Activated B cell treated with CpG ODN at 0.5 μM for 24 hours (primary cell): ENCODE measurements around the gene THRA. TPM values are rescaled to one million over a fixed set of nuclear protein-coding genes. Genes with fewer than 3 reads are reported as not detected.

Source experiments
- ATAC-seq: fragments of 200-7000 bp; cut with Tn5 transposase; one replicate; pipeline ENCODE4 v1.10.0; 2021; ENCODE audit warnings: low read depth, mild to moderate bottlenecking, moderate library complexity
- CTCF ChIA-PET: fragments of 350-600 bp; sonication (Branson Sonifier 250); formaldehyde crosslinking; loops from one replicate; lab custom pipeline; 2021; ENCODE audit warnings: antibody characterized with exemption; lab: Charles Lee
- POLR2A ChIA-PET: fragments of 350-600 bp; sonication (Branson Sonifier 250); formaldehyde crosslinking; loops from one replicate; lab custom pipeline; 2021; ENCODE audit warnings: antibody characterized with exemption; lab: Charles Lee
- DNase-seq: peaks from one replicate; pipeline ENCODE4 v3.0.0; 2022
- H3K27ac Mint-ChIP-seq: one replicate; pipeline ENCODE4 v1.8.0; 2020; ENCODE audit warnings: mixed read lengths
- H3K27me3 Mint-ChIP-seq: one replicate; pipeline ENCODE4 v1.8.0; 2021; ENCODE audit warnings: mixed read lengths
- H3K36me3 Mint-ChIP-seq: one replicate; pipeline ENCODE4 v1.8.0; 2021; ENCODE audit warnings: low read depth, mixed read lengths
- H3K4me1 Mint-ChIP-seq: one replicate; pipeline ENCODE4 v1.8.0; 2021; ENCODE audit warnings: mixed read lengths
- H3K4me3 Mint-ChIP-seq: one replicate; pipeline ENCODE4 v1.8.0; 2020; ENCODE audit warnings: mild to moderate bottlenecking, mixed read lengths
- H3K9me3 Mint-ChIP-seq: one replicate; pipeline ENCODE4 v1.8.0; 2020; ENCODE audit warnings: mixed read lengths
- intact Hi-C: fragments of 100-400 bp; cut with micrococcal nuclease; formaldehyde crosslinking; loops from one replicate; pipeline ENCODE4 v1.15.1; 2024
- total RNA-seq: library from RNA; stranded (reverse); gene quantifications from 2 replicates; pipeline ENCODE4 v1.2.3, GENCODE V29; 2022
- TF ChIP-seq, protein P1 (sequence below): fragments of 200-600 bp; IDR thresholded peaks from one replicate; pipeline ENCODE4 v1.8.0; 2022; ENCODE audit warnings: antibody characterized with exemption, mild to moderate bottlenecking

The THRA gene
- total RNA-seq, 1 donor from 2014 or later: 5.9 TPM

DNA sequence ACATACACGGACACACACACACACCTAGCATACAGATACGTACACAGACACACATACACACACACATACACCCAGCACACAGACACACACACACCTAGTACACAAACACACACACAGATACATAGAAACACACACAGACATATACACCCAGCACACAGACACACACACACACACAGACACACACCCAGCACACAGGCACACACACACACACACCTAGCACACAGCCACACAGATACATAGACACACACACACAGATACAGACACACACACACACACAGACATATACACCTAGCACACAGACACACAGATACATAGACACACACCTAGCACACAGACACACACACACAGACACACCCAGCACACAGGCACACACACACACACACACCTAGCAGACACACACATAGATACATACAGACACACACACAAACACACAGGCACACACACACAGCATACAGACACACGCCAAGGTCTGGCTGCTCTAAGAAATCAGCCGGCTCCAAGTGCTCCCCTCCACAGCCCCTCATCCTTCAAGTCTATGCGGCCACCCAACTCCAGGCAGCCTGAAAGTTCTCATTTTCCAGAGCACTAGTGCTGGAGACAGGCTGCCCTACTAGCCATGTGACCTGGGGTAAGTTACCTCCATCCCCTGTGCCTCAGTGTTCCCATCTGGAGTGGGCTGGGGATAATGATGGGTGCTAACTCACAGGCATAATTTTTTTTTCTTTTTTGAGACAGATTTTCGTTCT is 24.5 kb downstream of the THRA start:
- DNase-seq: no peak
- ChIA-PET POLR2A (interaction anchor here (0.9 to 1.0 kb wide), 3 partner anchors 12 to 53 kb away, joined by 3 to 6 read pairs (median 3); partner anchors contain the start of gene CASC3), CTCF (interaction anchor here (0.9 to 3.9 kb wide), 22 partner anchors 8 to 464 kb away, joined by 3 to 52 read pairs (median 8); partner anchors contain the start of genes CSF3 and NR1D1)
- Mint-ChIP-seq H3K9me3 (no peaks in the 10 kb centered on the region), H3K4me3 (no peak overlapping the region), H3K27ac (no peak overlapping the region), H3K36me3 (peaks cover 36% of the 10 kb centered on the region), H3K27me3 (no peaks in the 10 kb centered on the region), H3K4me1 (peaks cover 6% of the 10 kb centered on the region)
- intact Hi-C loops: loop anchor here (2.0 kb wide), 1 partner anchor 48 kb away; no protein-coding TSS in a partner anchor
- TF ChIP-seq, protein P1, sequence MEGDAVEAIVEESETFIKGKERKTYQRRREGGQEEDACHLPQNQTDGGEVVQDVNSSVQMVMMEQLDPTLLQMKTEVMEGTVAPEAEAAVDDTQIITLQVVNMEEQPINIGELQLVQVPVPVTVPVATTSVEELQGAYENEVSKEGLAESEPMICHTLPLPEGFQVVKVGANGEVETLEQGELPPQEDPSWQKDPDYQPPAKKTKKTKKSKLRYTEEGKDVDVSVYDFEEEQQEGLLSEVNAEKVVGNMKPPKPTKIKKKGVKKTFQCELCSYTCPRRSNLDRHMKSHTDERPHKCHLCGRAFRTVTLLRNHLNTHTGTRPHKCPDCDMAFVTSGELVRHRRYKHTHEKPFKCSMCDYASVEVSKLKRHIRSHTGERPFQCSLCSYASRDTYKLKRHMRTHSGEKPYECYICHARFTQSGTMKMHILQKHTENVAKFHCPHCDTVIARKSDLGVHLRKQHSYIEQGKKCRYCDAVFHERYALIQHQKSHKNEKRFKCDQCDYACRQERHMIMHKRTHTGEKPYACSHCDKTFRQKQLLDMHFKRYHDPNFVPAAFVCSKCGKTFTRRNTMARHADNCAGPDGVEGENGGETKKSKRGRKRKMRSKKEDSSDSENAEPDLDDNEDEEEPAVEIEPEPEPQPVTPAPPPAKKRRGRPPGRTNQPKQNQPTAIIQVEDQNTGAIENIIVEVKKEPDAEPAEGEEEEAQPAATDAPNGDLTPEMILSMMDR: no peak
- ATAC-seq: no peak

- H3K27me3 Mint-ChIP-seq: no peaks in the 10 kb centered on the region
- ATAC-seq: no peak
- CTCF ChIA-PET: no interaction called here
- TF ChIP-seq, protein P1: no peak
- no peaks in the 10 kb centered on the region for H3K9me3 Mint-ChIP-seq
- intact Hi-C loops: loop anchor here (2.0 kb wide), 1 partner anchor 49 kb away; no protein-coding TSS in a partner anchor
- H3K4me3 Mint-ChIP-seq: no peak overlapping the region
- peaks cover 38% of the 10 kb centered on the region for H3K36me3 Mint-ChIP-seq
- POLR2A ChIA-PET: no interaction called here
- no peak overlapping the region for H3K27ac Mint-ChIP-seq
- H3K4me1 Mint-ChIP-seq: peaks cover 6% of the 10 kb centered on the region
- DNase-seq: no peak
Observed at GRCh38 chr17:40087903-40088718, 25.3 kb downstream of the THRA start.

DNA sequence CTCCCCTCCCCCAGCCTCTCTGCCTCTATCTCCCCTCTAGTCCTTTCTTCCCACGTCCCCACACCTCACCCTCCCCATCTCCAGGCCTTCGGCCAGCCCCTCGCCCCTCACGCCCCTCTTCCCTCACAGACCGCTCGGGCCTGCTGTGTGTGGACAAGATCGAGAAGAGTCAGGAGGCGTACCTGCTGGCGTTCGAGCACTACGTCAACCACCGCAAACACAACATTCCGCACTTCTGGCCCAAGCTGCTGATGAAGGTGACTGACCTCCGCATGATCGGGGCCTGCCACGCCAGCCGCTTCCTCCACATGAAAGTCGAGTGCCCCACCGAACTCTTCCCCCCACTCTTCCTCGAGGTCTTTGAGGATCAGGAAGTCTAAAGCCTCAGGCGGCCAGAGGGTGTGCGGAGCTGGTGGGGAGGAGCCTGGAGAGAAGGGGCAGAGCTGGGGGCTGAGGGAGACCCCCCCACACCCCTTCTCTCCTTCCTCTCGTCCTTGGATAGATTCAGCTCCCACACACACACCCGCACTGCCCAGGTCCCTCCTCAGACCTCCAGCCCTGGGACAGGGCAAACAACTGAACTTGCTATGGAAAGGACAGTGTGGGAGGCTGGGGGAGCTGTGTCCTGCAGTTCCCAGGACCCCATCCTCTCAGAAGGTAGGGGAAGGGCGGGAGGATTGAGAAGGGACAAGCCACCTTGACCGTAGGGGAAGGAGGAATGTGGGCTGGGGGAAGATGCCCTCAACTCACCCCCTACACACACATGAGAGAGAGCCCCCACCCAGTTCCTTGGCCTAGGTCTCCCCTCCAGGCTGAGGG is 26.5 kb downstream of the THRA start:
- H3K27ac Mint-ChIP-seq: no peak overlapping the region
- H3K27me3 Mint-ChIP-seq: no peaks in the 10 kb centered on the region
- CTCF ChIA-PET: no interaction called here
- intact Hi-C loops: no loop called here
- POLR2A ChIA-PET: no interaction called here
- H3K9me3 Mint-ChIP-seq: no peaks in the 10 kb centered on the region
- peaks cover 45% of the 10 kb centered on the region for H3K36me3 Mint-ChIP-seq
- peaks cover 9% of the 10 kb centered on the region for H3K4me1 Mint-ChIP-seq
- TF ChIP-seq, protein P1: no peak
- no peak for DNase-seq
- ATAC-seq: no peak
- no peak overlapping the region for H3K4me3 Mint-ChIP-seq

- TF ChIP-seq, protein P1: no peak
- H3K36me3 Mint-ChIP-seq: peaks cover 45% of the 10 kb centered on the region
- ATAC-seq (no peak), DNase-seq (no peak)
- H3K4me1 Mint-ChIP-seq: peaks cover 17% of the 10 kb centered on the region
- intact Hi-C loops: no loop called here
- no peaks in the 10 kb centered on the region for H3K27me3 Mint-ChIP-seq
- CTCF ChIA-PET: interaction anchor here (0.5 kb wide), 1 partner anchor 347 kb away, joined by 5 read pairs; no protein-coding TSS in a partner anchor
- no peak overlapping the region for H3K4me3 Mint-ChIP-seq
- H3K9me3 Mint-ChIP-seq: no peaks in the 10 kb centered on the region
- no peak overlapping the region for H3K27ac Mint-ChIP-seq
- POLR2A ChIA-PET: interaction anchor here (1.3 kb wide), 1 partner anchor 21 kb away, joined by 3 read pairs; no protein-coding TSS in a partner anchor
Observed at GRCh38 chr17:40090237-40091119, 27.7 kb downstream of the THRA start.
